Measurements from ENCODE around the gene PEPD.
A peak's percentile ranks its signal among the peaks of the same experiment; 100 is the strongest.

Gene PEPD

GRCh38 chr19:33358408-33358807, 163.2 kb downstream of the PEPD start:
- no peak for DNase-seq (ENCODE audit: low read depth)

- DNase-seq (ENCODE audit: low read depth) = no peak
Measured at GRCh38 chr19:33357556-33357955, 164.0 kb downstream of the PEPD start.

GRCh38 chr19:33355535-33355934, 166.1 kb downstream of the PEPD start:
- no peak for DNase-seq (ENCODE audit: low read depth)

- DNase-seq (ENCODE audit: low read depth) = peak; percentile 78
Measured at GRCh38 chr19:33350538-33351309, 170.9 kb downstream of the PEPD start.

- no peak for DNase-seq (ENCODE audit: low read depth)
Measured at GRCh38 chr19:33349319-33350289, 172.0 kb downstream of the PEPD start.

GRCh38 chr19:33348301-33349010, 173.1 kb downstream of the PEPD start:
- no peak for DNase-seq (ENCODE audit: low read depth)

- peak; percentile 6 for DNase-seq (ENCODE audit: low read depth)
Measured at GRCh38 chr19:33347300-33347699, 174.3 kb downstream of the PEPD start.

GRCh38 chr19:33346665-33347064, 174.9 kb downstream of the PEPD start:
- no peak for DNase-seq (ENCODE audit: low read depth)

- DNase-seq (ENCODE audit: low read depth) = no peak
Measured at GRCh38 chr19:33345163-33345562, 176.4 kb downstream of the PEPD start.

GRCh38 chr19:33344573-33344925, 177.0 kb downstream of the PEPD start:
- DNase-seq (ENCODE audit: low read depth) = no peak

- DNase-seq (ENCODE audit: low read depth) = peak; percentile 14
Measured at GRCh38 chr19:33343859-33344572, 177.6 kb downstream of the PEPD start.

GRCh38 chr19:33343301-33343700, 178.3 kb downstream of the PEPD start:
- DNase-seq (ENCODE audit: low read depth) = no peak

GRCh38 chr19:33340991-33341390, 180.6 kb downstream of the PEPD start:
- no peak for DNase-seq (ENCODE audit: low read depth)

GRCh38 chr19:33339016-33339984, 182.3 kb downstream of the PEPD start:
- DNase-seq (ENCODE audit: low read depth) = no peak

Data from fibroblast of gingiva (primary cell).